GM12878 (cell line): ENCODE results near the gene GTSE1. TPM values are rescaled to one million over a fixed set of nuclear protein-coding genes. Genes with fewer than 3 reads are reported as not detected.

Experiments
- ATAC-seq: fragments of 200-7000 bp; cut with Tn5 transposase; 3 replicates; pipeline ENCODE4 v1.9.1; 2020; ENCODE audit warnings: mild to moderate bottlenecking, moderate library complexity
- BruUV-seq: library from RNA; stranded (reverse); fragments of 400-500 nt; replicated peaks from 2 replicates; lab custom pipeline; 2021; lab: Mats Ljungman, UMichigan
- CTCF ChIA-PET: fragments of 300-600 bp; sonication (Branson Sonifier 250); formaldehyde crosslinking; extraction: SDS; loops from one replicate; lab custom pipeline; 2021; ENCODE audit warnings: inconsistent platforms; lab: Yijun Ruan, JAX
- POLR2A ChIA-PET: fragments of 350-600 bp; formaldehyde crosslinking; extraction: SDS; loops from one replicate; lab custom pipeline; 2021; ENCODE audit warnings: inconsistent platforms; lab: Charles Lee
- RAD21 ChIA-PET: fragments of 300-600 bp; sonication (Branson Sonifier 250); formaldehyde crosslinking; loops from one replicate; lab custom pipeline; 2023; ENCODE audit warnings: antibody characterized with exemption; ENCODE audit not compliant: unreplicated experiment; lab: Charles Lee
- SMC1A ChIA-PET: fragments of 300-600 bp; sonication (Branson Sonifier 250); formaldehyde crosslinking; loops from one replicate; lab custom pipeline; 2023; ENCODE audit not compliant: unreplicated experiment, uncharacterized antibody; lab: Charles Lee
- DNase-seq: peaks from one replicate; pipeline ENCODE4 v3.0.0-alpha.2; 2011; ENCODE audit warnings: low read depth, low spot score
- FAIRE-seq: peaks from 3 replicates; lab custom pipeline; 2011; peaks lifted over from hg19 to GRCh38; lab: Jason Lieb, UNC
- H2AFZ ChIP-seq: 2 replicates; pipeline ENCODE4 v1.6.0; 2011; ENCODE audit warnings: low read depth, low read length, control low read depth; ENCODE audit not compliant: control insufficient read depth
- H3K27ac ChIP-seq: 2 replicates; pipeline ENCODE4 v1.5.1; 2011; ENCODE audit warnings: control low read depth; ENCODE audit not compliant: control insufficient read depth, insufficient read depth
- H3K27me3 ChIP-seq, 2 experiments: replicated peaks in 1 of 2; 2 replicates each; pipeline versions ENCODE4 v1.6.0 to v1.6.1; 2011; ENCODE audit warnings: low read length in 1 of 2; ENCODE audit not compliant: control insufficient read depth in 2 of 2, insufficient read depth in 2 of 2
- H3K36me3 ChIP-seq, 2 experiments: 2 replicates each; pipeline ENCODE4 v1.5.1; 2011; ENCODE audit warnings: low read length in 1 of 2; ENCODE audit not compliant: control insufficient read depth in 2 of 2, insufficient read depth in 2 of 2
- H3K4me1 ChIP-seq: 2 replicates; pipeline ENCODE4 v1.6.1; 2011; ENCODE audit warnings: mild to moderate bottlenecking, low read length, moderate library complexity, mixed read lengths; ENCODE audit not compliant: control insufficient read depth, insufficient read depth
- H3K4me2 ChIP-seq: 2 replicates; pipeline ENCODE4 v1.6.0; 2011; ENCODE audit warnings: control low read depth; ENCODE audit not compliant: control insufficient read depth, insufficient read depth
- H3K4me3 ChIP-seq: fragments of 200-600 bp; sonication (generic); 2 replicates; pipeline ENCODE4 v1.5.1; 2016
- H3K79me2 ChIP-seq: 2 replicates; pipeline ENCODE4 v1.6.0; 2011; ENCODE audit warnings: low read length; ENCODE audit not compliant: control insufficient read depth, insufficient read depth
- H3K9ac ChIP-seq: 2 replicates; pipeline ENCODE4 v1.8.0; 2011; ENCODE audit warnings: low read length, control low read depth, mixed read lengths; ENCODE audit not compliant: control insufficient read depth, insufficient read depth
- H3K9me3 ChIP-seq: replicated peaks from 3 replicates; pipeline ENCODE4 v1.5.1; 2011; ENCODE audit warnings: mild to moderate bottlenecking, low read length; ENCODE audit not compliant: control insufficient read depth, insufficient read depth
- H4K20me1 ChIP-seq: 2 replicates; pipeline ENCODE4 v1.6.0; 2011; ENCODE audit not compliant: control insufficient read depth, insufficient read depth
- EZH2 ChIP-seq: IDR thresholded peaks from 2 replicates; pipeline ENCODE4 v1.6.1; 2012; ENCODE audit warnings: low read depth, mild to moderate bottlenecking, control low read depth, inconsistent platforms, low read length, borderline replicate concordance; ENCODE audit not compliant: control insufficient read depth
- FOXK2 ChIP-seq: fragments of 450-650 bp; IDR thresholded peaks from 2 replicates; pipeline ENCODE4 v1.6.1; 2017; ENCODE audit warnings: mild to moderate bottlenecking, moderate library complexity
- IRF4 ChIP-seq: IDR thresholded peaks from 2 replicates; pipeline ENCODE4 v1.6.1; 2011; ENCODE audit warnings: low read depth, low read length
- NFXL1 ChIP-seq: fragments of 450-650 bp; IDR thresholded peaks from 2 replicates; pipeline ENCODE4 v1.6.1; 2017; ENCODE audit warnings: antibody characterized with exemption, mild to moderate bottlenecking, borderline replicate concordance
- REST ChIP-seq: IDR thresholded peaks from 2 replicates; pipeline ENCODE4 v1.6.1; 2012; ENCODE audit warnings: mild to moderate bottlenecking, low read depth, low read length
- SRF ChIP-seq, 2 experiments: IDR thresholded peaks; 2 replicates each; pipeline ENCODE4 v1.6.1; 2011; ENCODE audit warnings: low read depth in 2 of 2, low read length in 2 of 2, mild to moderate bottlenecking in 1 of 2, moderate library complexity in 1 of 2
- USF2 ChIP-seq: IDR thresholded peaks from 2 replicates; pipeline ENCODE4 v1.6.1; 2011; ENCODE audit warnings: low read depth, low read length, improper control_type of control experiment, borderline replicate concordance
- ZBTB40 ChIP-seq: fragments of 450-650 bp; IDR thresholded peaks from 2 replicates; pipeline ENCODE4 v1.6.1; 2016; ENCODE audit warnings: mild to moderate bottlenecking, moderate library complexity, borderline replicate concordance
- ZNF687 ChIP-seq: fragments of 450-650 bp; IDR thresholded peaks from 2 replicates; pipeline ENCODE4 v1.6.1; 2017; ENCODE audit warnings: mild to moderate bottlenecking, moderate library complexity
- ZSCAN29 ChIP-seq: fragments of 450-650 bp; IDR thresholded peaks from 2 replicates; pipeline ENCODE4 v1.6.1; 2017; ENCODE audit warnings: mild to moderate bottlenecking, moderate library complexity
- WGBS: methylation state at CpG from one replicate; pipeline ENCODE4 v1.1.6; 2016; ENCODE audit warnings: low lambda C conversion rate; ENCODE audit not compliant: insufficient replicate concordance, insufficient coverage; ENCODE audit errors: missing lambda C conversion rate; 5-methylcytosine and 5-hydroxymethylcytosine counted together
- in situ Hi-C: fragments of 300-500 bp; cut with MboI; formaldehyde crosslinking; loops from 9 replicates; pipeline ENCODE4 v1.14.3; 2018; ENCODE audit warnings: mixed read lengths
- intact Hi-C: fragments of 100-400 bp; cut with micrococcal nuclease; formaldehyde crosslinking; loops from one replicate; pipeline ENCODE4 v1.14.2; 2022; ENCODE audit not compliant: unreplicated experiment
- polyA plus RNA-seq, 11 experiments: library from polyadenylated mRNA; depleted of rRNA in 4 of 11; unstranded in 6 of 11; stranded (reverse) in 5 of 11; fragments of >200 nt; fragmentation: Nextera tagmentation in 4 of 11; fragmentation: Illumina TruSeq in 1 of 11; extraction: Ambion mirVana in 4 of 11; extraction: Trizol in 1 of 11; gene quantifications; 1 replicate in 1 of 11; 2 replicates in 10 of 11; pipeline versions ENCODE4 v1.2.1 to v1.2.3, GENCODE V29; 2011 to 2016; ENCODE audit warnings: inconsistent platforms in 2 of 11, missing spikeins in 2 of 11, low read depth in 1 of 11
- total RNA-seq, 4 experiments: library from RNA; depleted of rRNA in 3 of 4; stranded (reverse); fragments of >200 nt in 3 of 4; fragmentation: Illumina TruSeq in 1 of 4; extraction: Trizol in 1 of 4; gene quantifications; 2 replicates each; pipeline versions ENCODE4 v1.2.1 to v1.2.3, GENCODE V29; 2013 to 2021

GTSE1 gene
- total and polyA plus RNA-seq, 10 of the 15 experiments (the other 5 are each of a cell fraction or from before 2014, with no cell fraction given), result 6.6 to 46.2 (median 32.3) TPM

GRCh38 chr22:46360891-46361290, 64.2 kb downstream of the GTSE1 start (continued):
- TF ChIP-seq ZNF687, result no peak

GRCh38 chr22:46361826-46362202, 65.1 kb downstream of the GTSE1 start:
- RAD21 ChIA-PET, result no interaction called here
- intact Hi-C loops, result no loop called here
- no peak for TF ChIP-seq REST
- TF ChIP-seq SRF (IDR thresholded peaks at IDR 0.05; ENCODE audit: low read depth in 2 of 2, low read length in 2 of 2), result no peak
- TF ChIP-seq NFXL1, result no peak
- TF ChIP-seq FOXK2, result no peak
- TF ChIP-seq ZBTB40, result no peak
- TF ChIP-seq ZSCAN29, result no peak
- no peak for TF ChIP-seq USF2
- TF ChIP-seq IRF4, result no peak
- no peak for TF ChIP-seq EZH2

More at GRCh38 chr22:46361826-46362202, 65.1 kb downstream of the GTSE1 start:
- Histone ChIP-seq H3K4me1 (no peaks in the 10 kb centered on the region), H3K27ac (no peak overlapping the region), H3K9ac (no peak overlapping the region), H3K36me3 (peaks cover 0 to 7% of the 10 kb centered on the region in 2 experiments; a peak in 3 of 4 replicates), H2AFZ (no peak overlapping the region), H3K9me3 (no peaks in the 10 kb centered on the region), H4K20me1 (no peaks in the 10 kb centered on the region), H3K27me3 (no peaks in the 10 kb centered on the region), H3K4me3 (no peak overlapping the region), H3K4me2 (no peak overlapping the region), H3K79me2 (no peaks in the 10 kb centered on the region)
- ChIA-PET POLR2A (no interaction called here), SMC1A (no interaction called here), CTCF (no interaction called here)
- ATAC-seq (no peak), FAIRE-seq (no peak), DNase-seq (no peak)
- WGBS, result 53% methylated on average over 11 of the region's 11 CpGs
- in situ Hi-C loops, result no loop called here
- no TSS peak for BruUV-seq
